Body of pancreas (tissue), 4 donors: ENCODE data around the gene VGLL4.

Source experiments
- POLR2A ChIP-seq, 3 donors: fragments of 450-650 bp; IDR thresholded peaks; one replicate each; pipeline ENCODE4 v1.6.1; 2016; ENCODE audit warnings: antibody characterized with exemption in 3 of 3, mild to moderate bottlenecking in 2 of 3
- TF ChIP-seq, protein P1 (sequence below), 7 experiments: fragments of 450-650 bp in 4 of 7; fragments of 200-600 bp in 3 of 7; sonication (generic) in 3 of 7; IDR thresholded peaks; one replicate each; pipeline ENCODE4 v1.5.1; 2016 to 2019; ENCODE audit warnings: antibody characterized with exemption in 7 of 7

- no peak for TF ChIP-seq POLR2A (IDR thresholded peaks at IDR 0.05)
- TF ChIP-seq, protein P1, sequence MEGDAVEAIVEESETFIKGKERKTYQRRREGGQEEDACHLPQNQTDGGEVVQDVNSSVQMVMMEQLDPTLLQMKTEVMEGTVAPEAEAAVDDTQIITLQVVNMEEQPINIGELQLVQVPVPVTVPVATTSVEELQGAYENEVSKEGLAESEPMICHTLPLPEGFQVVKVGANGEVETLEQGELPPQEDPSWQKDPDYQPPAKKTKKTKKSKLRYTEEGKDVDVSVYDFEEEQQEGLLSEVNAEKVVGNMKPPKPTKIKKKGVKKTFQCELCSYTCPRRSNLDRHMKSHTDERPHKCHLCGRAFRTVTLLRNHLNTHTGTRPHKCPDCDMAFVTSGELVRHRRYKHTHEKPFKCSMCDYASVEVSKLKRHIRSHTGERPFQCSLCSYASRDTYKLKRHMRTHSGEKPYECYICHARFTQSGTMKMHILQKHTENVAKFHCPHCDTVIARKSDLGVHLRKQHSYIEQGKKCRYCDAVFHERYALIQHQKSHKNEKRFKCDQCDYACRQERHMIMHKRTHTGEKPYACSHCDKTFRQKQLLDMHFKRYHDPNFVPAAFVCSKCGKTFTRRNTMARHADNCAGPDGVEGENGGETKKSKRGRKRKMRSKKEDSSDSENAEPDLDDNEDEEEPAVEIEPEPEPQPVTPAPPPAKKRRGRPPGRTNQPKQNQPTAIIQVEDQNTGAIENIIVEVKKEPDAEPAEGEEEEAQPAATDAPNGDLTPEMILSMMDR (IDR thresholded peaks at IDR 0.05), result no peak
Measured at GRCh38 chr3:11558002-11558401, 85.7 kb downstream of the VGLL4 start.
